Natural killer cell treated with Interleukin-12 subunit alpha and Interleukin-12 subunit beta and Interleukin-15 and Interleukin-18, amount 100 ng/mL, for 72 hours (primary cell): ENCODE measurements around the gene FAM120B. TPM values are rescaled to one million over a fixed set of nuclear protein-coding genes. Genes with fewer than 3 reads are reported as not detected.

Experiments
- ATAC-seq, 2 donors: fragments of 150-1000 bp; cut with Tn5 transposase in 1 of 2; sonication (Bioruptor Pico), chemical (Tn5 transposase) in 1 of 2; 2 replicates each; pipeline ENCODE4 v1.10.0; 2021
- DNase-seq: peaks from one replicate; pipeline ENCODE4 v3.0.0; 2022; ENCODE audit warnings: low spot score
- H3K27ac Mint-ChIP-seq, 2 donors: 1 replicate in 1 of 2; 2 replicates in 1 of 2; pipeline ENCODE4 v1.8.0; 2022; ENCODE audit warnings: mixed read lengths in 2 of 2, mild to moderate bottlenecking in 1 of 2, moderate library complexity in 1 of 2
- H3K27me3 Mint-ChIP-seq, 2 donors: 1 replicate in 1 of 2; 2 replicates in 1 of 2; pipeline ENCODE4 v1.8.0; 2022; ENCODE audit warnings: mixed read lengths in 2 of 2
- H3K36me3 Mint-ChIP-seq: one replicate; pipeline ENCODE4 v1.8.0; 2022; ENCODE audit warnings: mixed read lengths
- H3K4me1 Mint-ChIP-seq, 2 donors: 1 replicate in 1 of 2; 2 replicates in 1 of 2; pipeline ENCODE4 v1.8.0; 2022; ENCODE audit warnings: low read depth in 2 of 2, mixed read lengths in 2 of 2, mild to moderate bottlenecking in 1 of 2
- H3K4me3 Mint-ChIP-seq: one replicate; pipeline ENCODE4 v1.8.0; 2022; ENCODE audit warnings: mixed read lengths
- H3K9me3 Mint-ChIP-seq: 2 replicates; pipeline ENCODE4 v1.8.0; 2022; ENCODE audit warnings: mixed read lengths
- total RNA-seq, 2 donors: library from RNA; stranded (reverse); gene quantifications; one replicate each; pipeline ENCODE4 v1.2.3, GENCODE V29; 2022

FAM120B gene
- total RNA-seq, 2 donors from 2014 or later, result 19.9 to 28.0 TPM

DNA sequence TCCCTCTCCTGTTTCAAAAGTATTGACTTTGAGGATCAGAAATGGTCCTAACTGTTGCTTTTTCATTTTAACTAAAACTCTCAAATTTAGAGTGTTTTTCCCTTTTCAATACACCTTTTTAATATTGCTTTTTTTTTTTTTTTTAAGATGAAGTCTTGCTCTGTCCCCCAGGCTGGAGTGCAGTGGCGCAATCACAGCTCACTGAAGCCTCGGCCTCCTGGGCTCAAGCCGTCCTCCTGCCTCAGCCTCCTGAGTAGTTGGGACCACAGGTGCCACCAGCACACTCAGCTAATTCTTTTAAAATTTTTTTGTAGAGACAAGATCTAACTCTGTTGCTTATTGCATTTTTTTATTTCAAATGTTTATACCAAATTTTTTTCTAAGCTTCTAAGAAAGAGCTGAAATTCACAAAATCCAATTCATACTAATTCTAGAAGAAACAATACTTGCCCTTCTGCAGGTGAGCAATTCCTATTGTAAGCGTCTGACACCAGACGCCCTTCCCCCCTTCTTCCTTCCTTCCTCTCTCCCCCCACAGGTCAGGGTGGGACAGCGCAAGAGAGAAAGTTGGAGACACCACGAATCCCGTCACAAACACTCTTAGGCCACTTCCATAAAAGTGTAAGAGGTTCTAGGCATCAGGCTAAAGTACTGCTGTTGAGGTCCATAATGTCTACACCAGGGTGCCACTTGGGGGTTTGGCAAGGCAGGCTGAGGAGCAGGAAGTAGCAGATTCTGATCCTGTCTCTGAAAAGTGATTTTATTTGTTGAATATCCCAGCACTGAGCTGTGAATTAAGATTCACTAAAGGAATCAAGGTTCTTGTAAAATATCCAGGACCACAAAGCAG lies 28.4 kb upstream of the FAM120B start:
- ATAC-seq (no peak), DNase-seq (peak; percentile 46)
- Mint-ChIP-seq H3K4me1 (peaks cover 16 to 23% of the 10 kb centered on the region in 2 donors), H3K36me3 (no peaks in the 10 kb centered on the region), H3K9me3 (no peaks in the 10 kb centered on the region), H3K4me3 (no peak overlapping the region), H3K27ac (no peak overlapping the region), H3K27me3 (peaks cover 40 to 62% of the 10 kb centered on the region in 2 donors)

DNA sequence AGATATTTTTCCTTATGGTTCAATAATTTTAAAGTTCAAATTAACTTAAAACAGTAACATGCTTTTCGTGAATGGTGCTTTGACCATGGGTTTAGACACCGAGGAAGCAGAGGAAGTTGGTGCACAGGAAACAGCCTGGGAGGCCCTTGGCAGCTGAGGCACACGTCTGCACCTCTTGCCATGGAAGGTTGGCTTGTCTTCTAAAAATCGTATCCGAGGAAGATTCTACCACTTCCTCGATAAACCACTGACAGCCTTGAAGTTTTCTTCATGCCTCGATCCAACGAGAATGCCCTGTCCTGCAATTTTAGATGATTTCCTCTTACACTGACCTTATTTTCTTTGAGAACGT lies 27.8 kb upstream of the FAM120B start:
- Mint-ChIP-seq H3K9me3 (no peaks in the 10 kb centered on the region), H3K27me3 (peaks cover 37 to 58% of the 10 kb centered on the region in 2 donors), H3K4me1 (peaks cover 13 to 21% of the 10 kb centered on the region in 2 donors), H3K27ac (no peak overlapping the region), H3K4me3 (no peak overlapping the region), H3K36me3 (no peaks in the 10 kb centered on the region)
- ATAC-seq (no peak), DNase-seq (peak; percentile 46)

DNA sequence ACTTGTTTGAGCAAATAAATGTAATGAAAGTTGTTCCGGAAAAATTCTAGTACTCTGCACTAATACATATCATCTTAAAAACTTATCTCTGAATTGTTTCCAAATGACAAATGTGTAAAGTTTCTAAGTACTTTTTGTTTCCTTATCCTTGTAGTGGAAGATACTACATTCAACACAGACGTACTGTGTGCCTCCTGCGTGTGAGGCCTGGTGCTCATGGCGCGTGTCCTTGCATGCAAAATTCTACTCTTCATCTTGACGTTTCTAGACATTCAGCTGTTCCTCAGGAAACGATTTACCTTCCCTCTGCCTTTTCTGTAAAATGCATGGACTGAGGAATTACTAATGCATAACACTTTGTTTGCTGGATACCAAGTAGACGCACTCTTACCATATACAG lies 27.1 kb upstream of the FAM120B start:
- DNase-seq, result peak; percentile 20
- Mint-ChIP-seq H3K27me3 (peaks cover 30 to 51% of the 10 kb centered on the region in 2 donors), H3K4me1 (peaks cover 11 to 19% of the 10 kb centered on the region in 2 donors), H3K27ac (peak overlapping the region in 1 of 2 donors; percentile 30), H3K36me3 (no peaks in the 10 kb centered on the region), H3K4me3 (no peak overlapping the region), H3K9me3 (no peaks in the 10 kb centered on the region)
- ATAC-seq, result no peak

DNA sequence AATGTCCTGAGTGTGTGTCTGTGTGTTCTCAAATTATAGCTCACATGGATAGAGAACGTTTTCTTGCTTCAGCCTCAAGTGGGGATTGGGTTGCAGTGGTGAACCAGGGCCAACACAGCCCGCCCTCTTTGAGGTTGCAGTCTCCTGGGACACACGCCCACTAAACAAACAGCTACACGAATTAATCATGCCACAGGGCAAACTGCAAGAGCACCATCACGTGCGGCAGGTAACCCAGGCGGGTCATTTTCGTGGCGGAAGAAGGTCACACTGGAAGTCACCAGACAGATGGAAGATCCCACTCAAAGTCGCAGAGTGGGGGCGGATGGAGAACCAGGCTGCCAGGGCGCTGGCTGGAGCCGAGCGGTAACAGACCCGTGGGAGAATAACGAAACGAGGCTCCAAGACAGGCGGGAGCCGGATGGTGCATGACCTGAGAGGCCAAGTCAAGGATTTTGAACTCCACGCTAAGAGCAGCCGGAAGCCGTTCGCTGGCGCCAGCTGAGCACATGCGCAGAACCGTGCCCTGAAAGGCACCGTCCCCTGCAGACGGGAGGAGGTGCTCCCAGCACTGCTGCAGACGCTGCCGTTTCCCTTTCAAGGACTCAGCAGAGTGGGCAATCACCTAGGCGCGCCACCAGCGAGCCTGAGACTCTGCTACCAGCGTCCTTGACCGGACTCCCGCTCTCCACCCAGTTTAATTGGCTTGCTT lies 26.4 kb upstream of the FAM120B start:
- Mint-ChIP-seq H3K9me3 (no peaks in the 10 kb centered on the region), H3K27ac (peak overlapping the region in 1 of 2 donors; percentile 30), H3K27me3 (peaks cover 27 to 52% of the 10 kb centered on the region in 2 donors), H3K4me1 (peaks cover 11 to 19% of the 10 kb centered on the region in 2 donors), H3K4me3 (no peak overlapping the region), H3K36me3 (no peaks in the 10 kb centered on the region)
- peak; percentile 71 for DNase-seq
- ATAC-seq, result peak in 1 of 2 donors; percentile 90

DNA sequence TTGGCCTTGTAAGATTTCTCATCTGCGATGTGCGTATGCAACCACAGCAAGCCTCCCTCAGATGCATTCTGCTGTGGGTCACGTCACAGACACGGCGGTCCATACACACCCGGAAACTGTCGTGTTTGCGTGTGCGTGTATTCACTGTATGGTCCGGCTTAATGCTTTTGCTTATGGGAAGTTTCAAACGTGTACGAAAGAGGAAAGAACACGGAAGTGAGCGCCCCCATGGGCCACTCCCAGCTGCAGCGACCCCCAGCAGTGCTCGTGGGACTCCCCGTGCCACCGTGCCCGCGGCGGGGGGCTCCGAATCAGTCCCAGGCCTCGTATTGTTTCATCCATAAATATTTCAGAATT lies 25.9 kb upstream of the FAM120B start:
- DNase-seq (peak; percentile 44), ATAC-seq (peak in 1 of 2 donors; percentile 76)
- Mint-ChIP-seq H3K9me3 (no peaks in the 10 kb centered on the region), H3K4me3 (no peak overlapping the region), H3K36me3 (no peaks in the 10 kb centered on the region), H3K27ac (peak overlapping the region in 1 of 2 donors; percentile 47), H3K27me3 (peaks cover 22 to 52% of the 10 kb centered on the region in 2 donors), H3K4me1 (peaks cover 11 to 19% of the 10 kb centered on the region in 2 donors)

GRCh38 chr6:170281331-170282292 lies 24.9 kb upstream of the FAM120B start:
- Mint-ChIP-seq H3K36me3 (no peaks in the 10 kb centered on the region), H3K4me1 (peaks cover 11 to 19% of the 10 kb centered on the region in 2 donors), H3K27me3 (peaks cover 24 to 55% of the 10 kb centered on the region in 2 donors), H3K4me3 (no peak overlapping the region), H3K9me3 (no peaks in the 10 kb centered on the region), H3K27ac (peak overlapping the region in 1 of 2 donors; percentile 47)
- no peak for ATAC-seq
- peak; percentile 44 for DNase-seq

DNA sequence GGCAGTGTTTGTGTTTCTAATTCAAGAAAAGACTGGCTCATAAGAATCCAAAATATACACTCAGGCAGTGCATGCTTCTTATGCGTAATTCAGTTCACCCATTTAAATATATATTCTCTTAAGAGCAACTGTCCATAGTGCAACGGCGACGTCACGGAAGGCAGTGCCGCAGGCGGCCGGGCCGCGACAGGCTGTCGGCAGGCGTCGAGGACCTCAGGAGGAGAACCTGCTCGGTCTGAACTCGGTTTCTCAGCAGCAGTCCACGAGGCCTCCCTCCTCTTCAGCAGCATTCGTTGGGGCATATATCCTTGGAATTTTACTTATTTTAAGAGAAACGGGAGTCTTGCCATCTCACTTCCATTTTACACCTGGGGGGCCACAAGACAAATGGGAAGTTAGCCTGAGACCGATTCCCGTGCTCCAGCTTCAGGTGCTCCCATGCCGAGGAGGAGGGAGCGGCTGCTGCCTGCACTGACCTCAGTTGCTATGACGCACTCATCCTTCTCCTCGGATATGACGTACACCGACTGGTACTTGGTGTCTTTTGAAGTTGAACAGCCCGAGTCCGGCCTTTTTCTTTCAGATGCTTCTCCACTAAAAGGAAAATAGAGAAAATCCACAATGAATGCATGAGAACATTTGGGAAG lies 23.9 kb upstream of the FAM120B start:
- no peak overlapping the region for H3K4me3 Mint-ChIP-seq
- H3K4me1 Mint-ChIP-seq, result peaks cover 11 to 17% of the 10 kb centered on the region in 2 donors
- H3K36me3 Mint-ChIP-seq, result no peaks in the 10 kb centered on the region
- H3K9me3 Mint-ChIP-seq, result no peaks in the 10 kb centered on the region
- ATAC-seq (no peak), DNase-seq (peak; percentile 46)
- no peak overlapping the region for H3K27ac Mint-ChIP-seq
- peaks cover 23 to 49% of the 10 kb centered on the region in 2 donors for H3K27me3 Mint-ChIP-seq

DNA sequence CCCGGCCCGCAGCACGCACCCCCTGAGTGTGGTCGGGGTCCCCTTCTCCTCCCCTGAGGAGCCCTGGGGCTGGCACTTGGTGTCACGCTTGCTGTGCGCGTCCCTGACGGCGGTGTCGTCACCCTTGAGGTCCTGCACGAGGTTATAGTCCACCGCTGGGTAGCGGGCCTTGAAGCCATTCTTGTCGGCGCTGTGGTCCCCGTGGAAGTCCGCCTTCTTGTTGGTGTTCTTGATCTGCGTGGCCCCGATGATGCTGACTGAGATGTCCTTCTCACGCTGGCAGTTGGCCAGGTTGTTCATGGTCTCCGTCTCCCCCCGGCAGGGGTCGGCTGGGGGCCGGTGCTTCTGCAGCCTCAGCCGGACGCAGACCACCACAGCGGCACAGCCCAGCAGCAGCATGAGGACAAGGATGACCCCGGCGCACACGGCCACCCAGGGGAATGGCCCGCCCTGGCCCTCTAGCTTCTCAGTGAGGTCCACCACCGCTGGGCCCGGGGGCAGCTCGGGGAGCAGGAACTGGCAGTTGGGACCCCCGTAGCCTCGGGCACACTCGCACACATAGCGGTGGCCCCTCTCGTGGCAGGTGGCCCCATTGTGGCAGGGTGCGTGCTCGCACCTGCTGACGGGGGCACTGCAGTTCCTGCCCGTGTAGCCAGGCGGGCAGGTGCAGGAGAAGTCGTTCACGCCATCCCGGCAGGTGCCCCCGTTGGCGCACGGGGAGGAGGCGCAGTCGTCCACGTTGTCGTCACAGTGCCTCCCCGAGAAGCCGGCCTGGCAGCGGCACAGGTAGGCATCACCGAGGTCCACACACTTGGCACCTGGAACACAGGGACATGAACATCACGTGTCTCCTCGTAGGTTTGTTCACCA lies 23.1 kb upstream of the FAM120B start:
- DNase-seq, result peak; percentile 58
- Mint-ChIP-seq H3K27me3 (peaks cover 24 to 47% of the 10 kb centered on the region in 2 donors), H3K9me3 (no peaks in the 10 kb centered on the region), H3K36me3 (no peaks in the 10 kb centered on the region), H3K4me3 (no peak overlapping the region), H3K4me1 (peaks cover 15 to 18% of the 10 kb centered on the region in 2 donors), H3K27ac (no peak overlapping the region)
- ATAC-seq, result peak in 1 of 2 donors; percentile 15

DNA sequence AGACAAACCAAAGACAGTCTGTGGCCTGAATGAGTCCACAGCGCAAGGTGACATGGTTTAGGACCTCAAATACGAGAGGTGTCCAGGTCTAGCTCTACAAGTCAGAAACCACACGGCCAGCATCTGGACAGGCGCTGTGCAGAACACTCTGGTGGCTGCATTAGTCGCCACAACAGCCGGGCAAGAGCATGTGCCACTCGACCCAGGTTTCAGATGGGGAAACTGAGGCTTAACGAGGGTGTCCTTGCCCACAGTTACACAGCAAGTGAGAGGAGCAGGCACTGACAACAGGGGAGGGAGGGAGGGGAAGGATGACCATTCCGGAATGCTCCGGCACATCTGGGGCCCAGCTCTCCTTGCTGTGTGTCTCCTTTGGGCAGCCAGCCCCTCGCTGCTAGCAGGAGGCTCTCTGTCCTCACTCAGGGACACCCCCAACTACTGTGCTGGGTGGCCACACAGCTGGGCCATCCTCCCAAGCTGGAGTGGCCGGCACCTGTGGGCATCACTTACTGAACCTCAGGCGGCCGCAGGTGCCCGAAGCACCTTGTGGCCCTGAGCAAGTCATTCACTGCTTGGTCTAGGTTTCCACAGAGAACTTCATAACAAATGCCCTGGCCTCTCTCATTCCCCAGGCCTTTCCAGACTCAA lies 22.3 kb upstream of the FAM120B start:
- H3K36me3 Mint-ChIP-seq, result peaks cover 4% of the 10 kb centered on the region
- no peak overlapping the region for H3K4me3 Mint-ChIP-seq
- peaks cover 16% of the 10 kb centered on the region in 2 donors for H3K4me1 Mint-ChIP-seq
- H3K27me3 Mint-ChIP-seq, result peaks cover 26 to 46% of the 10 kb centered on the region in 2 donors
- H3K9me3 Mint-ChIP-seq, result no peaks in the 10 kb centered on the region
- H3K27ac Mint-ChIP-seq, result no peak overlapping the region
- DNase-seq (no peak), ATAC-seq (no peak)

DNA sequence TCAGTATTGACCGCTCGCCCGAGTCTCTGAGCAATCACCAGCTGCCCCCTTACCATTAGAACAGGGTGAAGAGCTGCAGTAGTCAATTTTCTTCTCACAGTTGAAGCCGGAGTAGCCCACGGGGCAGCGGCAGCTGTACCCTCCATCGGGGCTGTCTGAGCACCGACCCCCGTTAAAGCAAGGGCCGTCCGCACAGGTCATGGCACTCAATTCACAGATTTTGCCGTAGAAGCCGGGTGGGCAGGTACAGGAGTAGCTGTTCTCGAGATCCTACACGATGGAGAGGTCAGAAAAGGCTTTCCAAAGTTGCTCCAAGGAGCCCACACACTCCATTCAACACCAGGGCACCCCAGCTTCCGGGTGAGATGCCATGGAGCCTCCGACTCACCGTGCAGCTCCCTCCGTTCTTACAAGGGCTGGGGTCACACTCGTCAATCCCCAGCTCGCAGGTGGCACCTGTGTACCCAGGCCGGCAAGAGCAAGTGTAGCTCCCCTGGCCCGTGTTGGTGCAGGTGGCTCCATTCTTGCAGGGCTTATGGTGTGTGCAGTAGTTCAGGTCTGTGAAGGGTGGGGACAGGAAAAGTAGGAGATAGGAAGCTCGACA lies 21.6 kb upstream of the FAM120B start:
- H3K27me3 Mint-ChIP-seq, result peaks cover 19 to 39% of the 10 kb centered on the region in 2 donors
- no peak overlapping the region for H3K4me3 Mint-ChIP-seq
- H3K36me3 Mint-ChIP-seq, result peaks cover 4% of the 10 kb centered on the region
- H3K9me3 Mint-ChIP-seq, result no peaks in the 10 kb centered on the region
- ATAC-seq (no peak), DNase-seq (no peak)
- H3K4me1 Mint-ChIP-seq, result peaks cover 12% of the 10 kb centered on the region in 2 donors
- H3K27ac Mint-ChIP-seq, result no peak overlapping the region

GRCh38 chr6:170285482-170285881 lies 21.1 kb upstream of the FAM120B start:
- Mint-ChIP-seq H3K4me1 (peaks cover 16% of the 10 kb centered on the region in 2 donors), H3K9me3 (no peaks in the 10 kb centered on the region), H3K36me3 (peaks cover 4% of the 10 kb centered on the region), H3K27me3 (peaks cover 23 to 35% of the 10 kb centered on the region in 2 donors), H3K27ac (no peak overlapping the region), H3K4me3 (no peak overlapping the region)
- ATAC-seq, result no peak
- no peak for DNase-seq
